Kidney capillary endothelial cell (primary cell): ENCODE data around the gene ZCCHC14.
"Not testable (repeated sequence)": the region's sequence is repeated elsewhere in the genome, so short reads cannot be mapped to it uniquely, and the experiment has no call there.

Experiments
- DNase-seq: peaks from one replicate; pipeline ENCODE4 v3.0.0-alpha.2; 2018; ENCODE audit warnings: low spot score

ZCCHC14 gene

DNA sequence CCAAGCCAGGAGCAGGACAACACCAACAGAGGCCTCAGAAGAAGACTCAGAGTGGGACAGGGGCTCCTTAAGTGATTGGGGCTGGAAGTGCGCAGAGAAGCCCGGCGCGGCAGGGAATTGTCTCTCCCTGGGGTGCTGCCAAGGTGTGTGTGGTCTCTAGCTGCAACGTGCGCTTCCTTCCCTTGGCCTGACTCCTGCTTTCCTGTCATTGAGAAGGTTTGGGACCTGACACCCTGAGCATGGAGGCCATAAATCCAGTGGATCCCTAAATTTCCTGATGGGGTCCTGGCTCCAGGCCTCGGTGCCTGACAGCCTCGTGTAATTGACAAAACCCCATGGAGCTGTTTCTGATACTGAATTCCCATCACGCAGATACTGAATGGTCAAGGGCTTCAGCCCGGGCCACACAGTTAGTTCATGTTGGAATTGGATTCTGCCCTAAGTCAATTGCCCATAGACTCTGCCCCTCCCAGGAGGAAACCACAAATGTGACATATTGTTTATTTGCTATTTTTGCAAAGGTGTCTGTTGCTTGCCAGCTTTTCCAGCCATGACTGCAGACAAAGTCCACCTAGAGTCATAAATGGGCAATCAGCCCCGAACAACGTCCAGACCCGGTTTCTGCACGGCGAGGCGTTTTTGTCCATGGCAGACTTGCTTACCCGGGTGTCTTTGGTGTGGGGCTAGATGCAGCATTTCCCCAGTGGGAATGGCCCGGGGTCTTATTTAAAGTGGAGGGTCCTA is 4.4 kb upstream of the ZCCHC14 start:
- not testable (repeated sequence) for DNase-seq

DNA sequence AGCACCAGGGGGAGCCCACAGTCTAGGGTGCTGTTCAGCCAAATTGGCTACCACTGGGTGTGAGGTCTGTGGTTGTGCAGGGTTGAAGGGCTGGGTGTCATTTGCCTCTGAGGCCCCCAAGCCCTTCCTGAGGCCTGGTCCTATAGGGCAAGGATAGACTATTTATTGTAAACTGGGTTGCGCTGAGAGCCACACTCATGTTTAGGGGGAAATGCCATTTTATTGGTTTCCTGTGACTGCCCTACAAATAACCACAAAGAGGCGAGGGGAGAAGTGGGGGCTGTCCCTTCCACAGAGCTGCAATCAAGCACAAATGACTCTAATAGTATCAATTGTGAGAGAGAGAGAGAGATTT is 3.6 kb upstream of the ZCCHC14 start:
- DNase-seq: no peak

DNA sequence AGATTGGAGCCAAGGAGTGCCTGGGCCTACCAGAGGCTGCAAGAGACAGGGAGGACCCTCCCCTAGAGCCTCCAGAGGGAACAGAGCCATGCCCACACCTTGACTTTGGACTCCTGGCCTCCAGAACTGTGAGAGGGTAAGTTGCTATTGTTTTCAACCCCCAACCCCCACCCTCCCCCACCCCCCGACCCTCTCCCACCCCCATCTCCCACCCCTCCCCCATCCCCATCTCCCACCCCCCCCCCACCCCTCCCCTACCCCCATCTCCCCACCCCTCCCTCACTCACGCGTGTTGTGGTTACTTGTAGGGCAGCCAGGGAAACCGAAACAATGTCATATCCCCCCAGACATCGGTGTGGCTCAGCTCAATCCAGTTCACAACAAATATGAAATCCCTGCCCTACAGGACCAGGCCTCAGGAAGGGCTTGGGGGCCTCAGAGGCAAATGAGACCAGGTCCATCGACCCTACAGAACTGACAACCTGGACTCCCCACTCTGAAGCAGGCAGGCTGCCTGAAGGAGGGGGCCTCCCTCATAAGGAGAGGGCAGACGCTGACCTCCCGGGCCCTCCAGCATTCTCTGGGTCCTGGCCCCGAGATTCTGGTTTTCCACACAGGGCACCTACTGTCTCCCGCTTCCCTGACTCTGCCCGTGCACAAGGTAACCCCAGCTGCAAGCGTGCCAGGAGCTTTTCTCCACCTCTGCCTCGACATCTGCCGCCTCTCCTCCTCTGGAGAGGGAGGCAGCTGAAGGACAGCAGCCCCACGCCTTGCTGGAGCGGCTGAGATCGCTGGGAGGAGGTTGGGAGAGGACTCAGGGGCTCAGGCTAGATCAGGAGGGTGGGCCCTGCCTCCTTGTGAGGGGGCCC is 3.0 kb upstream of the ZCCHC14 start:
- DNase-seq: no peak

GRCh38 chr16:87493608-87494280 is 920 bp upstream of the ZCCHC14 start:
- DNase-seq: no peak

- DNase-seq: no peak
Observed at GRCh38 chr16:87492291-87492630, 563 bp downstream of the ZCCHC14 start.

DNA sequence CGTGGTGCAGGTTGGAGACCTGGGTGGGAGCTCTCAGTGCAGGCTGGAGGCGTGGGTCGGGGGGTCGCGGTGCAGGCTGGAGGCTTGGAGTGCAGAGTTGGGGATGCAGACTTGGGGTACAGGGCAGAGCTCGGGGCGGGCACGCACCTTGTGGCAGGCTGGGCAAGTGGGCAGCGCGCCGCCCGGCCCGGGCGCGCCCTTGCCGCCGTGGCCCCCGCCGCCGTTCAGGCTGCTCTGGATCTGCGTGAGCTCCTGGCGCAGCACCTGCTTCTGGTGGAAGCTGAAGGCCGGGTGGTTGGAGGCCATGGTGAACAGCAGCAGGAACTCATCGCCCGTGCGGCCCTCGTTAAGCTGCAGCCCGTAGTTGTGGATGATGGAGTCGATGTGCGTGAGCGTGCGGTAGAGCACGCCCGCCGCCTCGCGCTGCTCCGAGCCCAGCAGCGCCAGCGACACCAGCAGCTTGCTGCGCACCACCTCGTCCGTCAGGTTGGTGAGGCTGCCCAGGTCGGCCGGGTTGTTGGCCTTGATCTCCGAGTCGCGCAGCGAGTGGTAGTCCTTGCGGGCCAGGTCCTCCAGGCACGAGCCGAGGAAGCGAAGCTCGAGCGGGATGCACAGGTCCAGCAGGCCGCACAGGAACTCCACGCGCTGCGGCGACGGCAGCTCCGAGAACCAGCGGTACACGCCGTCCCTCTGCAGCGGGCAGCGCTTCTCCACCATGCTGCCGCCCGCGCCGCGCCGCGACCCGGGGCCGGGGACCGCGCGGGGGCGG is 1.1 kb downstream of the ZCCHC14 start:
- no peak for DNase-seq

GRCh38 chr16:87490799-87491521 is 1.9 kb downstream of the ZCCHC14 start:
- DNase-seq: not testable (repeated sequence)

GRCh38 chr16:87490096-87490798 is 2.6 kb downstream of the ZCCHC14 start:
- no peak for DNase-seq

- no peak for DNase-seq
Observed at GRCh38 chr16:87489434-87490045, 3.3 kb downstream of the ZCCHC14 start.

DNA sequence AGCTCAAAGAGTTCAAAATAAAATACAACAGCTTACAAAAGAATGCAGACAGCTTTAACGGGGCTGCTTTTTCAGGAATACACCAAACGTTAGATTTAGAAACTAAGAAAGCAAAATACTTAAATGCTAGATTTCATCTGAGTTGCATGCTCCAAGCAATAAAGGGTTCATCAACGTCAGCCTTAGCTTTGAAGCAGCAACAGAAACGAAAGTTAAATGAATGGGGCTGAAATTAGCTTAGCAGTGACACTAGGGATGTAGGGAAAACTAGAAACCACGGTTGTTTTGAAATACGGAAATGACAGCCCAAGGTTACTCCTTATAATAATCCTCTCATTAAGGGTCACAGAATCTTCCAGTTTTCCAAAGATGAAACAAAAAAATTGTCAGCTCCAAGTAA is 3.9 kb downstream of the ZCCHC14 start:
- not testable (repeated sequence) for DNase-seq

DNA sequence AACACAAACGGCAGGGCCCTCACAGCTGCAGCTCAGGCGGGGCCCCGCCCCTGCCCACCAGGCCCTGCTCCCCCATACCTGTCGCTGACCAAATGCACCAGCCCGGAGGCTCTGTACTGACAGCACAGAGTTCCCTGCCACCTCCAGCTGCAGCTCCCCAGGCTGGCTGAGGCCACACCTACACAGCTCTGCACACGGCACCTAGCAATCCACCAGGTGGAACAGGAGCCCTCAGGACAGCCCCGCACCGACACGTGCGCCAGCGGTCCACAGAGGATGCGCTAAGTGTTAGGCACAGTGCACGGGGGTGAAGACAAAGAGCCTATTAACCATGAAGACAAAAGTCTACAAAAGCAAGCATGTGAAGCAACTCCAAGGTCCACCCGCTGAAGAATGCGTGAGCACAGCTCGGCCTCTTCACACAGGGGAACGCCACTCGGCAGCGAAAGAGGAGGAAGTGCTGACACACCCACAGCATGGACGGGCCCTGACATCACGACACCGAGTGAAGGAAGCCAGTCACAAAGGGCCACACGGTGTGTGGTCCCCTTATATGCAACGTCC is 5.4 kb downstream of the ZCCHC14 start:
- no peak for DNase-seq

DNA sequence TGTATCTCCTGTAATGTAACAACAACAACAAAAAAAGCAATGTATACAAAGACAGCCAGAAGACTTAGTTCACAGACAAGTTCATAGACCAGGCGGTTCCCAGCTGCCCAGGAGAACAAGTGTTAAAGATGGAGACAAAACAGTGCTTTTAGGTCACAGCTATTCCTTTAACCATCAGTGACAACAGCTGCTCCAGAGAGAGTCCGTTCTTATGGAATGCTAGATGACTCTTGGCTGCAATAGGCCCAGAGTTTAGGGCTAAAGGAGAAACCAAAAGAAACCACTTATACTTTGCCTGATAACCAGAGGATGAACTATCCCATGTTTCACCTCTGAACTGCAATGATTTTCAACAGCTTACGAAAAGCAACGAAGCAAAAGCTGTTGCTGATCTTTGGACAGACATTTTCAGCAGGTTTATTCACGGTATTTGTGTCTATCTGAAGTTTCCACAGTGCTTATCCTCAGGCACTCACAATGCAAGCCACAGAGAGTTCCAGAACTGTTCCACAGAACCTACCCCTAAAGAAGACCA is 6.0 kb downstream of the ZCCHC14 start:
- DNase-seq: no peak

- no peak for DNase-seq
Observed at GRCh38 chr16:87486282-87486681, 6.5 kb downstream of the ZCCHC14 start.

GRCh38 chr16:87485792-87486191 is 7.0 kb downstream of the ZCCHC14 start:
- DNase-seq: not testable (repeated sequence)

- no peak for DNase-seq
Observed at GRCh38 chr16:87484487-87485331, 8.1 kb downstream of the ZCCHC14 start.

GRCh38 chr16:87483481-87483880 is 9.3 kb downstream of the ZCCHC14 start:
- no peak for DNase-seq

DNA sequence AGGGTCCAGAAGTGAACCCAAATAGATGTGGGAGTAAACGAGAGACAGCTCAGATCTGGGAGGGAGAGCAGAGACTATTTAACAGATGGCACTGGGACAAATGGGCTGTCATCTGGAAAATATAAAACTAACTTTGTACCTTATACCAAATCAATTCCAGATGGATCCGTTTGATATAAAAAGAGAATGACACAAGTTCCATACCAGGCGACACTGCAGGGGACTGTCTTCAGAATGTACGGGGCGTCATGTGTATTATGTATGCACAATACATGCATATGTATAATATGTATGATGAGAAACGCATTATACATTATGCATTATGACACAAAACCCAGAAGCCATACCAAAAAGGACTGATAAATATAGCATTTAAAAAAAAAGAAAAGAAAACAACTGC is 10.2 kb downstream of the ZCCHC14 start:
- DNase-seq: not testable (repeated sequence)

- no peak for DNase-seq
Observed at GRCh38 chr16:87482266-87482665, 10.6 kb downstream of the ZCCHC14 start.

GRCh38 chr16:87481711-87482110 is 11.1 kb downstream of the ZCCHC14 start:
- not testable (repeated sequence) for DNase-seq
